Tibial nerve (tissue), 4 donors: Measurements from ENCODE around the gene POP7. TPM values are rescaled to one million over a fixed set of nuclear protein-coding genes. Genes with fewer than 3 reads are reported as not detected.
"Not testable (repeated sequence)": the region's sequence is repeated elsewhere in the genome, so short reads cannot be mapped to it uniquely, and the experiment has no call there.

Experiments
- DNase-seq, 2 donors: peaks; one replicate each; pipeline ENCODE4 v3.0.0-alpha.2; 2019; ENCODE audit warnings: low spot score in 2 of 2
- H3K27ac ChIP-seq, 4 donors: fragments of 200-600 bp; sonication (generic) in 3 of 4; one replicate each; pipeline ENCODE4 v1.5.1; 2017 to 2019; ENCODE audit warnings: mild to moderate bottlenecking in 1 of 4
- H3K27me3 ChIP-seq, 2 donors: fragments of 200-600 bp; sonication (generic) in 1 of 2; one replicate each; pipeline versions ENCODE4 v1.5.1 to v1.6.0; 2017 to 2019
- H3K36me3 ChIP-seq, 3 donors: fragments of 200-600 bp; sonication (generic); one replicate each; pipeline ENCODE4 v1.5.1; 2018 to 2019
- H3K4me1 ChIP-seq, 4 donors: fragments of 200-600 bp; sonication (generic) in 3 of 4; one replicate each; pipeline ENCODE4 v1.5.1; 2017 to 2019
- H3K4me3 ChIP-seq, 4 donors: fragments of 200-600 bp; sonication (generic) in 3 of 4; one replicate each; pipeline ENCODE4 v1.5.1; 2017 to 2019; ENCODE audit warnings: mild to moderate bottlenecking in 1 of 4, moderate library complexity in 1 of 4
- H3K9me3 ChIP-seq, 4 donors: fragments of 200-600 bp; sonication (generic) in 3 of 4; one replicate each; pipeline ENCODE4 v1.5.1; 2017 to 2019
- CTCF ChIP-seq, 5 experiments: fragments of 200-600 bp in 3 of 5; fragments of 450-650 bp in 2 of 5; sonication (generic) in 3 of 5; IDR thresholded peaks; one replicate each; pipeline ENCODE4 v1.5.1; 2016 to 2019; ENCODE audit warnings: antibody characterized with exemption in 5 of 5, mild to moderate bottlenecking in 3 of 5, moderate library complexity in 2 of 5
- EP300 ChIP-seq, 2 donors: sonication (generic); formaldehyde crosslinking; IDR thresholded peaks; one replicate each; pipeline ENCODE4 v1.6.1; 2017; ENCODE audit warnings: antibody characterized with exemption in 2 of 2, mild to moderate bottlenecking in 1 of 2
- POLR2A ChIP-seq, 2 donors: fragments of 450-650 bp; IDR thresholded peaks; one replicate each; pipeline ENCODE4 v1.6.1; 2017; ENCODE audit warnings: antibody characterized with exemption in 2 of 2, mild to moderate bottlenecking in 2 of 2, moderate library complexity in 2 of 2
- WGBS, 2 donors: methylation state at CpG; one replicate each; pipeline ENCODE4 v1.1.5; 2018; 5-methylcytosine and 5-hydroxymethylcytosine counted together
- total RNA-seq, 4 donors: library from RNA; depleted of rRNA; stranded (reverse); fragments of >200 nt; gene quantifications; one replicate each; pipeline ENCODE4 v1.1.0, GENCODE V29; 2016

The POP7 gene
- total RNA-seq, 4 donors from 2014 or later: 23.1 to 50.7 (median 35.6) TPM

GRCh38 chr7:100699018-100699417 lies 6.9 kb upstream of the POP7 start:
- TF ChIP-seq EP300 (IDR thresholded peaks at IDR 0.05): no peak
- no peak for TF ChIP-seq CTCF (IDR thresholded peaks at IDR 0.05)
- no peak for TF ChIP-seq POLR2A (IDR thresholded peaks at IDR 0.05)
- Histone ChIP-seq H3K27me3 (no peaks in the 10 kb centered on the region), H3K4me3 (no peak overlapping the region), H3K36me3 (no peaks in the 10 kb centered on the region), H3K4me1 (peaks cover 0 to 9% (median 0%) of the 10 kb centered on the region in 4 donors), H3K9me3 (no peaks in the 10 kb centered on the region), H3K27ac (no peak overlapping the region)
- 78 to 82% methylated on average over 5 to 6 of the region's 6 CpGs for WGBS, 2 donors
- no peak for DNase-seq

- not testable (repeated sequence) for H3K9me3 ChIP-seq, H3K27ac ChIP-seq, H3K27me3 ChIP-seq, H3K4me3 ChIP-seq, DNase-seq, H3K4me1 ChIP-seq, H3K36me3 ChIP-seq
- 68 to 84% methylated on average over 3 of the region's 3 CpGs for WGBS, 2 donors
These were observed 4.8 kb upstream of the POP7 start for GRCh38 chr7:100701089-100701488.

- Histone ChIP-seq H3K36me3 (peaks cover 0 to 17% (median 0%) of the 10 kb centered on the region in 3 donors), H3K9me3 (no peaks in the 10 kb centered on the region), H3K4me3 (peak overlapping the region; percentile 66 to 88 (median 72)), H3K27me3 (no peaks in the 10 kb centered on the region), H3K27ac (peak overlapping the region; percentile 81 to 99 (median 96)), H3K4me1 (peaks cover 0 to 21% (median 10%) of the 10 kb centered on the region in 4 donors)
- 0% methylated on average over 12 to 19 of the region's 25 CpGs for WGBS, 2 donors
- TF ChIP-seq EP300 (IDR thresholded peaks at IDR 0.05): no peak
- TF ChIP-seq CTCF (IDR thresholded peaks at IDR 0.05): peak; percentile 89 to 96 (median 94)
- no peak for TF ChIP-seq POLR2A (IDR thresholded peaks at IDR 0.05)
- DNase-seq: peak; percentile 62 to 72
These were observed 585 bp upstream of the POP7 start for GRCh38 chr7:100705320-100705752.

- no peak for DNase-seq
These were observed 871 bp downstream of the POP7 start for GRCh38 chr7:100706672-100707311.

GRCh38 chr7:100708395-100708794 lies 2.5 kb downstream of the POP7 start:
- 80 to 85% methylated on average over 6 of the region's 6 CpGs for WGBS, 2 donors
- no peaks in the 10 kb centered on the region for H3K9me3 ChIP-seq
- no peak for TF ChIP-seq EP300 (IDR thresholded peaks at IDR 0.05)
- peaks cover 0 to 17% (median 0%) of the 10 kb centered on the region in 3 donors for H3K36me3 ChIP-seq
- H3K27me3 ChIP-seq: no peaks in the 10 kb centered on the region
- H3K4me3 ChIP-seq: no peak overlapping the region
- no peak overlapping the region for H3K27ac ChIP-seq
- no peak for DNase-seq
- peaks cover 0 to 21% (median 10%) of the 10 kb centered on the region in 4 donors for H3K4me1 ChIP-seq

More at GRCh38 chr7:100706672-100707311, 871 bp downstream of the POP7 start:
- H3K27ac ChIP-seq: peak overlapping the region; percentile 81 to 99 (median 96)
- TF ChIP-seq POLR2A (IDR thresholded peaks at IDR 0.05) (no peak), EP300 (IDR thresholded peaks at IDR 0.05) (no peak)
- no peaks in the 10 kb centered on the region for H3K27me3 ChIP-seq
- no peaks in the 10 kb centered on the region for H3K9me3 ChIP-seq
- 17 to 19% methylated on average over 28 to 31 of the region's 34 CpGs for WGBS, 2 donors
- peaks cover 0 to 21% (median 10%) of the 10 kb centered on the region in 4 donors for H3K4me1 ChIP-seq
- peaks cover 0 to 17% (median 0%) of the 10 kb centered on the region in 3 donors for H3K36me3 ChIP-seq
- H3K4me3 ChIP-seq: peak overlapping the region; percentile 66 to 88 (median 72)

GRCh38 chr7:100710452-100710851 lies 4.5 kb downstream of the POP7 start:
- no peaks in the 10 kb centered on the region for H3K9me3 ChIP-seq
- H3K27me3 ChIP-seq: no peaks in the 10 kb centered on the region
- no peak overlapping the region for H3K4me3 ChIP-seq
- no peak overlapping the region for H3K27ac ChIP-seq
- peaks cover 0 to 17% (median 0%) of the 10 kb centered on the region in 3 donors for H3K36me3 ChIP-seq
- 84 to 97% methylated on average over 4 of the region's 4 CpGs for WGBS, 2 donors
- TF ChIP-seq POLR2A (IDR thresholded peaks at IDR 0.05): no peak
- no peak for TF ChIP-seq EP300 (IDR thresholded peaks at IDR 0.05)
- no peak for TF ChIP-seq CTCF (IDR thresholded peaks at IDR 0.05)
- no peak for DNase-seq
- peaks cover 0 to 14% (median 8%) of the 10 kb centered on the region in 4 donors for H3K4me1 ChIP-seq
